Measurements from ENCODE around the gene STK39. TPM values are rescaled to one million over a fixed set of nuclear protein-coding genes. Genes with fewer than 3 reads are reported as not detected.

Gene STK39
- total RNA-seq, 4 donors from 2014 or later: 13.8 to 28.2 (median 18.3) TPM

GRCh38 chr2:167990062-167990461 lies 257.3 kb downstream of the STK39 start:
- Histone ChIP-seq H3K4me1 (no peaks in the 10 kb centered on the region), H3K4me3 (no peak overlapping the region), H3K27me3 (no peaks in the 10 kb centered on the region), H3K27ac (no peak overlapping the region), H3K9me3 (no peaks in the 10 kb centered on the region), H3K36me3 (no peaks in the 10 kb centered on the region)
- DNase-seq (ENCODE audit: low spot score in 2 of 2): no peak
- TF ChIP-seq POLR2AphosphoS5 (IDR thresholded peaks at IDR 0.05) (no peak), POLR2A (IDR thresholded peaks at IDR 0.05) (no peak), EP300 (IDR thresholded peaks at IDR 0.05) (no peak), CTCF (IDR thresholded peaks at IDR 0.05) (no peak)
- 81% methylated on average over 4 of the region's 4 CpGs for WGBS

- H3K36me3 ChIP-seq: peaks cover 4% of the 10 kb centered on the region
- H3K27me3 ChIP-seq: no peaks in the 10 kb centered on the region
- no peak overlapping the region for H3K4me3 ChIP-seq
- H3K4me1 ChIP-seq: no peaks in the 10 kb centered on the region
- TF ChIP-seq POLR2AphosphoS5 (IDR thresholded peaks at IDR 0.05) (no peak), EP300 (IDR thresholded peaks at IDR 0.05) (no peak), POLR2A (IDR thresholded peaks at IDR 0.05) (no peak), CTCF (IDR thresholded peaks at IDR 0.05) (no peak)
- no peak for DNase-seq (ENCODE audit: low spot score in 2 of 2)
- no peaks in the 10 kb centered on the region for H3K9me3 ChIP-seq
- no peak overlapping the region for H3K27ac ChIP-seq
- WGBS: 93% methylated on average over 2 of the region's 2 CpGs
These were observed 259.1 kb downstream of the STK39 start for GRCh38 chr2:167988296-167988695.

- DNase-seq (ENCODE audit: low spot score in 2 of 2): no peak
- Histone ChIP-seq H3K4me3 (no peak overlapping the region), H3K36me3 (peaks cover 4% of the 10 kb centered on the region), H3K9me3 (no peaks in the 10 kb centered on the region), H3K27ac (no peak overlapping the region), H3K27me3 (no peaks in the 10 kb centered on the region), H3K4me1 (no peaks in the 10 kb centered on the region)
- WGBS: 84% methylated on average over 1 of the region's 1 CpG
- TF ChIP-seq POLR2AphosphoS5 (IDR thresholded peaks at IDR 0.05) (no peak), CTCF (IDR thresholded peaks at IDR 0.05) (no peak), POLR2A (IDR thresholded peaks at IDR 0.05) (no peak), EP300 (IDR thresholded peaks at IDR 0.05) (no peak)
These were observed 259.8 kb downstream of the STK39 start for GRCh38 chr2:167987558-167987957.

- WGBS: 96% methylated on average over 6 of the region's 6 CpGs
- TF ChIP-seq POLR2A (IDR thresholded peaks at IDR 0.05) (no peak), POLR2AphosphoS5 (IDR thresholded peaks at IDR 0.05) (no peak), EP300 (IDR thresholded peaks at IDR 0.05) (no peak), CTCF (IDR thresholded peaks at IDR 0.05) (no peak)
These were observed 260.4 kb downstream of the STK39 start for GRCh38 chr2:167987026-167987425.

GRCh38 chr2:167986223-167986622 lies 261.2 kb downstream of the STK39 start:
- no peaks in the 10 kb centered on the region for H3K4me1 ChIP-seq
- WGBS: 82% methylated on average over 2 of the region's 2 CpGs
- no peak overlapping the region for H3K4me3 ChIP-seq
- no peak overlapping the region for H3K27ac ChIP-seq
- H3K27me3 ChIP-seq: no peaks in the 10 kb centered on the region
- no peak for DNase-seq (ENCODE audit: low spot score in 2 of 2)
- peaks cover 4% of the 10 kb centered on the region for H3K36me3 ChIP-seq
- no peaks in the 10 kb centered on the region for H3K9me3 ChIP-seq
- TF ChIP-seq POLR2AphosphoS5 (IDR thresholded peaks at IDR 0.05) (no peak), CTCF (IDR thresholded peaks at IDR 0.05) (no peak), EP300 (IDR thresholded peaks at IDR 0.05) (no peak), POLR2A (IDR thresholded peaks at IDR 0.05) (no peak)

More at GRCh38 chr2:167987026-167987425, 260.4 kb downstream of the STK39 start:
- Histone ChIP-seq H3K36me3 (peaks cover 4% of the 10 kb centered on the region), H3K4me1 (no peaks in the 10 kb centered on the region), H3K27me3 (no peaks in the 10 kb centered on the region), H3K4me3 (no peak overlapping the region), H3K9me3 (no peaks in the 10 kb centered on the region), H3K27ac (no peak overlapping the region)
- no peak for DNase-seq (ENCODE audit: low spot score in 2 of 2)
